ENCODE measurements around the gene PFDN1.

The PFDN1 gene

GRCh38 chr5:140216478-140217074 lies 86.3 kb downstream of the PFDN1 start:
- TF ChIP-seq CTCF (IDR thresholded peaks at IDR 0.05; ENCODE audit: low read depth, low read length, poor library complexity, severe bottlenecking) (no peak), EZH2phosphoT487 (IDR thresholded peaks at IDR 0.05; ENCODE audit: borderline replicate concordance, low read length) (no peak)
- no peak overlapping the region for H3K27ac ChIP-seq (ENCODE audit: low read depth, low read length)

GRCh38 chr5:140215276-140215675 lies 87.6 kb downstream of the PFDN1 start:
- H3K9me3 ChIP-seq (ENCODE audit: control insufficient read depth, insufficient read depth, low read length), result no peaks in the 10 kb centered on the region
- TF ChIP-seq EZH2phosphoT487 (IDR thresholded peaks at IDR 0.05; ENCODE audit: borderline replicate concordance, low read length), result no peak
- TF ChIP-seq CTCF (IDR thresholded peaks at IDR 0.05; ENCODE audit: low read depth, low read length, poor library complexity, severe bottlenecking), result no peak
- no peaks in the 10 kb centered on the region for H3F3A ChIP-seq (ENCODE audit: control insufficient read depth, insufficient read depth)
- no peaks in the 10 kb centered on the region for H3K4me1 ChIP-seq (ENCODE audit: control insufficient read depth, low read length)
- H3K4me3 ChIP-seq (ENCODE audit: low read length), result no peak overlapping the region
- no peaks in the 10 kb centered on the region for H3K9me2 ChIP-seq (replicated peaks; ENCODE audit: control insufficient read depth, low read length)
- H3K27ac ChIP-seq (ENCODE audit: low read depth, low read length), result no peak overlapping the region
- no peaks in the 10 kb centered on the region for H3K27me3 ChIP-seq (ENCODE audit: control insufficient read depth, low read length)
- no peaks in the 10 kb centered on the region for H3K79me2 ChIP-seq (ENCODE audit: control insufficient read depth, low read length)
- H3K4me2 ChIP-seq (ENCODE audit: low read length), result no peak overlapping the region
- H4K20me1 ChIP-seq (ENCODE audit: control insufficient read depth, insufficient read depth, low read depth, low read length), result no peaks in the 10 kb centered on the region
- H3K36me3 ChIP-seq (ENCODE audit: control insufficient read depth, low read length), result no peaks in the 10 kb centered on the region

More at GRCh38 chr5:140216478-140217074, 86.3 kb downstream of the PFDN1 start:
- no peaks in the 10 kb centered on the region for H3K27me3 ChIP-seq (ENCODE audit: control insufficient read depth, low read length)
- no peaks in the 10 kb centered on the region for H4K20me1 ChIP-seq (ENCODE audit: control insufficient read depth, insufficient read depth, low read depth, low read length)
- H3K4me3 ChIP-seq (ENCODE audit: low read length), result no peak overlapping the region
- H3K4me1 ChIP-seq (ENCODE audit: control insufficient read depth, low read length), result no peaks in the 10 kb centered on the region
- no peak overlapping the region for H3K4me2 ChIP-seq (ENCODE audit: low read length)
- no peaks in the 10 kb centered on the region for H3K36me3 ChIP-seq (ENCODE audit: control insufficient read depth, low read length)
- H3K9me2 ChIP-seq (replicated peaks; ENCODE audit: control insufficient read depth, low read length), result no peaks in the 10 kb centered on the region
- no peaks in the 10 kb centered on the region for H3K79me2 ChIP-seq (ENCODE audit: control insufficient read depth, low read length)
- no peaks in the 10 kb centered on the region for H3K9me3 ChIP-seq (ENCODE audit: control insufficient read depth, insufficient read depth, low read length)
- no peaks in the 10 kb centered on the region for H3F3A ChIP-seq (ENCODE audit: control insufficient read depth, insufficient read depth)

- H3K36me3 ChIP-seq (ENCODE audit: control insufficient read depth, low read length), result no peaks in the 10 kb centered on the region
- no peak overlapping the region for H3K4me3 ChIP-seq (ENCODE audit: low read length)
- no peaks in the 10 kb centered on the region for H3K9me3 ChIP-seq (ENCODE audit: control insufficient read depth, insufficient read depth, low read length)
- H3K4me1 ChIP-seq (ENCODE audit: control insufficient read depth, low read length), result no peaks in the 10 kb centered on the region
- H3K79me2 ChIP-seq (ENCODE audit: control insufficient read depth, low read length), result no peaks in the 10 kb centered on the region
- H4K20me1 ChIP-seq (ENCODE audit: control insufficient read depth, insufficient read depth, low read depth, low read length), result no peaks in the 10 kb centered on the region
- H3K4me2 ChIP-seq (ENCODE audit: low read length), result no peak overlapping the region
- no peaks in the 10 kb centered on the region for H3K27me3 ChIP-seq (ENCODE audit: control insufficient read depth, low read length)
- no peaks in the 10 kb centered on the region for H3K9me2 ChIP-seq (replicated peaks; ENCODE audit: control insufficient read depth, low read length)
- no peaks in the 10 kb centered on the region for H3F3A ChIP-seq (ENCODE audit: control insufficient read depth, insufficient read depth)
- no peak for TF ChIP-seq EZH2phosphoT487 (IDR thresholded peaks at IDR 0.05; ENCODE audit: borderline replicate concordance, low read length)
- no peak for TF ChIP-seq CTCF (IDR thresholded peaks at IDR 0.05; ENCODE audit: low read depth, low read length, poor library complexity, severe bottlenecking)
- H3K27ac ChIP-seq (ENCODE audit: low read depth, low read length), result no peak overlapping the region
Observed at GRCh38 chr5:140214831-140215230, 88.1 kb downstream of the PFDN1 start.
